NCI-H1417 treated with DMSO at 0.1 percent for 48 hours (cell line): Measurements from ENCODE around the gene P2RY8.
"Not testable (repeated sequence)": the region's sequence is repeated elsewhere in the genome, so short reads cannot be mapped to it uniquely, and the experiment has no call there.

ENCODE experiments used
- DNase-seq: peaks from one replicate; lab custom pipeline; 2025; lab: John Stamatoyannopoulos, UW

Gene P2RY8

GRCh38 chrX:1486177-1486576 is 50.8 kb downstream of the P2RY8 start:
- no peak for DNase-seq

DNA sequence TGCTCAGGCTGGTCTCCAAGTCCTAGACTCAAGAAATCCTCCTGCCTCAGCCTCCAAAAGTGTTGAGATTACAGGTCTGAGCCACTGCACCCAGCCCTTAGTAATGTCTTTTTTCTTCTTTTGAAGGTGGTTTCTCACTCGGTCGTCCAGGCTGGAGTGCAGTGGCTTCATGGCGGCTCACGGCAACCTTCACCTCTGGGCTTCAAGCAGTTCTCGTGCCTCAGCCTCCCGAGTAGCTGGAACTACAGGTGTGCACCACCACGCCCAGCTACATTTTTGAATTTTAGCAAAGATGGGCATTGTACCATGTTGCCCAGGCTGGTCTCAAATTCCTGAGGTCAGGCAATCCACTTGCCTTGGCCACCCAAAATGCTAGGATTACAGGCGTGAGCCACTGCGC is 52.0 kb downstream of the P2RY8 start:
- DNase-seq, result no peak

DNA sequence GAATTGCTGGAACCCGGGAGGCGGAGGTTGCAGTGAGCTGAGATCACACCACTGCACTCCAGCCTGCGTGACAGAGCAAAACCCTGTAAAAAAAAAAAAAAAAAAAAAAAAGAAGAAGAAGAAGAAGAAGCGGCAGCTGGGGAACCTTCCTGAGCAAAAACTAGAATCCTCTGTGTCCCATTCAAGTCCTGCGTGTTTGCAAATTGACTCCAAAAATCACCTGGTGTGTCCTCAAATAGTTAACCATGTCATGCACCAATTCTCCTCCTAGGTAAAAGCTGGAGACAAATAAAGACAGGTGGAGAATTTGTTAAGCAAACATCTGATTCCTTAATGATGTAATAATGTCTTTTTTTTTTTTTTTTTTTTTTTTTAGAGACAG is 52.4 kb downstream of the P2RY8 start:
- DNase-seq, result no peak

- no peak for DNase-seq
Measured at GRCh38 chrX:1483843-1484637, 52.9 kb downstream of the P2RY8 start.

DNA sequence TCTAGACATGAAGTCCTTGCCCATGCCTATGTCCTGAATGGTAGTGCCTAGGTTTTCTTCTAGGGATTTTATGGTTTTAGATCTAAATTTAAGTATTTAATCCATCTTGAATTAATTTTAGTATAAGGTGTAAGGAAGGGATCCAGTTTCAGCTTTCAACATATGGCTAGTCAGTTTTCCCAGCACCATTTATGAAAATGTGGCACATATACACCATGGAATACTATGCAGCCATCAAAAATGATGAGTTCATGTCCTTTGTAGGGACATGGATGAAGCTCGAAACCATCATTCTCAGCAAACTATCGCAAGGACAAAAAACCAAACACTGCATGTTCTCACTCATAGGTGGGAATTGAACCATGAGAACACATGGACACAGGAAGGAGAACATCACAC is 54.5 kb downstream of the P2RY8 start:
- not testable (repeated sequence) for DNase-seq

DNA sequence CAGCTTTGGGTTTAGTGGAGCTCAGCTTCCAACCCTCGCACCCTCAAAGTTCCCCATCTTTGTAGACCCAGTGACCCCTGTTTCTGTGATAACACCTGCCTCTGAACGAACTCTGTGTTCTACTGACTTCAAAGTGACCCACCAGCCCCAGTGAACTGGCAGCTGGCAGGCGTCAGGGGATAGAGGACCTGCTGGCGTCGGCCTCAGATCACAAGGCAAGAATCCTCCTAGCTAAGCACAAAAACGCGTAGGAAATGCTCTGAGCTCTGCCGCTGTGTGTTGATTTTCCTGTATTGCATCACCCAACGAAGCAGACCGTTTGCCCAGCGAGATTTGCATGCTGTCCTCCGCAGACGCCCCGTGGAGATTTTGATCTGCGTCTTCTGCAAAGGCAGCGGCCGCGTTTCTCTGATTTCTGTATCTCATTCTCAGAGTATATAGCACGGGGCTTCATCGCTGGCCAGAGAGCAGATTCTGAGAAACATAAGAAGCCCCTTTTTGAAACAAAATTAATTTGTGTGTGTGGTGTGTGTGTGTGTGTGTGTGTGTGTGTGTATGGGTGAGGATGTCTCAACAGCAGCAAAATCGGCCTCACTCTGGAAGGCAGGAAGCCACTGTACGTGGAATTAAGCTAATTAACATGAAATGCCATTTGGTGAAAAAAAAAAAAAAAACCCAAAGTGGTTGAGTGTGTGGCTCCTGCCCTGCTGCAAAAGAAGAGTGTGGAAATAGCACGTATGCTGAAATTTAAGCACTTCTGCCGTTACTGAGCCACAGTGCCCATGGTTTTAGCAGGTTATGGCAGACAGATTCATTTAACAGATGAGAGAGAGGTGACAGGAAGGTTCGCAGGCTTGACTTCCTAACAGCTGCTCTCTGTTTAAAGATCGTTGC is 55.1 kb downstream of the P2RY8 start:
- DNase-seq, result no peak

DNA sequence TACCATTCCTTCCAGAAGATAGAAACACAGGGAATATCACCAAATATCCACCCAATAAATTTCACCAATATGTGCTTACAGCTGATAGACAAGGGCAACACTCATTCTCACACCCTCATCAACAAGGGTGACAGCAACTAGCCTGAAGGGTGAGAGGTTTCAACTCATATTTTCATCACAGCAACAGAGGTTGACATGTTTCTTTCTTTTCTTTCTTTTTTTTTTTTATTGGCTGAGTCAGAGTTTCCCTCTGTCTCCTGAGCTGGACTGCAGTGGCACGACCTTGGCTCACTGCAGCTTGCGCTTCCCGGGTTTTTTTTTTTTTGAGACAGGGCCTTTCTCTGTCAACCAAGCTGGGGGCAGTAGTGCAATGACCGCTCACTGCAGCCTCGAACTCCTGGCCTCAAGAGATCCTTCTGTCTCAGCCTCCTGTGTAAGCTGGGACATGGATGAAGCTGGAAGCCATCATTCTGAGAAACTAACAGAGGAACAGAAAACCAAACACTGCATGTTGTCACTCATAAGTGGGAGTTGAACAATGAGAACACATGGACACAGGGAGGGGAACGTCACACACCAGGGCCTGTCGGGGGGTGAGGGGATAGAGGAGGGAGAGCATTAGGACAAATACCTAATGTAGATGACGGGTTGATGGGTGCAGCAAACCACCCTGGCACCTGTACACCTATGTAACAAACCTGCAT is 56.8 kb downstream of the P2RY8 start:
- DNase-seq, result no peak

DNA sequence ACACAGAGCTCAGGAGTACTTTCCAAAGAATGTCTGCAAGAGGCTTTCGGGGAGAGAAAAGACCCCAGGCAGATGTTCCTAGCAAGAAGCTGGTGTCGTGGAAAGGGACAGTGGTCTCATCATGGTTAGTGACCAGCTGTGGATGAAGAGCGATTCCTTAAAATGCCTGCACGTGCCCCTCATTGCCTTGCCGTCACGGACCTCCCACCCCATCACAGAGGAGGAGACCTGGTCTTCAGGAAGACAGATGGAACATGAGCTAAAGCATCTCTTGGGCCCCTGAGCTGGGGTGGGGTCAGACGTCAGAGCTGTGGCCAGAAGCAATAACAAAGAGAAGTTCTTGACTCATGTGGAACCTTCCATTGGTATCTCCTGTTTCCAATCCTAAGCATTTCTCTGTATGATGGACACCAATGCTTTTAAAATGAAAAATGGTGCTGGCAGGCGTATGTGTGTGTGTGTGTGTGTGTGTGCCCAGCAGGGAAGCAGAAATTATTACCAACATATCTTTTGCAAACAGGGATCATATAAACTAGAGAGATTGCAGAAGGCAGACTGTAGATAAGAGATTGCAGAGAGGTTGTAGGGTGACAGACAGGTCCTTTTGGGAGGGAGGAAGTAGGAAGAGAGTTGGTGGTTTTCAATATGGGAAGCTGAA is 59.1 kb downstream of the P2RY8 start:
- no peak for DNase-seq

- no peak for DNase-seq
Measured at GRCh38 chrX:1477229-1477628, 59.8 kb downstream of the P2RY8 start.

GRCh38 chrX:1476682-1477081 is 60.3 kb downstream of the P2RY8 start:
- DNase-seq, result no peak

DNA sequence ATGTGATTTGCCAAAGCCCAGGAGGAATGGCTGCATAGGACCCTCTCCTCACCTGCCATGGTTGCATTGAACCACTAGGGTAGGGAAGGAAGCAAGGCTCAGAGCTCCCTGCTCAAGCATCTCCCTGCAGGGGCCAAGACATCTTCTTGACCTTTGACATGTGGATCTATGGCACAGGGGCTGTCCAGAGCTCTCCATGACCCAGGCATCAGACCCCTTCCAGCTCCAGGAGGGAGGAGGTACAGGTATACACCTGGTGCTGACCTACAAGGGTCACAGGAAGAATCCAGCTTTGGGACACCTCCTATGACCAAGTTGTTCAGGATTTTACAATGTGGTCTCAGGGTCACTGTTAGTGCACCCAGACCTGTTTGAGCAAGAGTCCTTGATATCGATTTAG is 61.1 kb downstream of the P2RY8 start:
- DNase-seq, result no peak

- DNase-seq, result no peak
Measured at GRCh38 chrX:1475481-1475880, 61.5 kb downstream of the P2RY8 start.

DNA sequence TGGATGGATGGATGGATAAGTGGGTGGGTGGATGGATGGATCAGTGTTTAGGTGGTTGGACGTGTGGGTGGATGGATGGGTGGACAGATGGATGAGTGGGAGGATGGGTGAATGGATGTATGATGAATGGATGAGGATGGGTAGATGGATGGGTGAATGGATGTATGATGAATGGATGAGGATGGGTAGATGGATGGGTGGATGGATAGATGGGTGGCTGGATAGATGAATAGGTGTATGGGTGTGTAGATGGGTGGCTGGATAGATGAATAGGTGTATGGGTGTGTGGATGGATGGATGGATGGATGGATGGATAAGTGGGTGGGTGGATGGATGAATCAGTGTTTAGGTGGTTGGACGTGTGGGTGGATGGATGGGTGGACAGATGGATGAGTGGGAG is 62.4 kb downstream of the P2RY8 start:
- DNase-seq, result not testable (repeated sequence)

DNA sequence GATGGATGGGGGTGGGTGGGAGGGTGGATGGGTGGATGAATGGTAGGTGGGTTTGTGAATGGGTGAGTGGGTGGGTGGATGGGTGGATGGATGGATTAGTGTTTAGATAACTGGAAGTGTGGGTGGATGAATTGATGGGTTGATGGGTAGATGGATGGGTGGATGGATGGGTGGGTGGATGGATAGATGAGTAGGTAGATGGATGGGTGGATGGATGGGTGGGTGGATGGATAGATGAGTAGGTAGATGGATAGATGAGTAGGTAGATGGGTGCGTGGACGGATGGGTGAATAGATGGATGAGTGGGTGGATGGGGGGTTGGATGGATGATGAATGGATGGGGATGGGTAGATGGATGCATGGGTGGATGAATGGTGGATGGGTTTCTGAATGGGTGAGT is 64.0 kb downstream of the P2RY8 start:
- DNase-seq, result no peak

DNA sequence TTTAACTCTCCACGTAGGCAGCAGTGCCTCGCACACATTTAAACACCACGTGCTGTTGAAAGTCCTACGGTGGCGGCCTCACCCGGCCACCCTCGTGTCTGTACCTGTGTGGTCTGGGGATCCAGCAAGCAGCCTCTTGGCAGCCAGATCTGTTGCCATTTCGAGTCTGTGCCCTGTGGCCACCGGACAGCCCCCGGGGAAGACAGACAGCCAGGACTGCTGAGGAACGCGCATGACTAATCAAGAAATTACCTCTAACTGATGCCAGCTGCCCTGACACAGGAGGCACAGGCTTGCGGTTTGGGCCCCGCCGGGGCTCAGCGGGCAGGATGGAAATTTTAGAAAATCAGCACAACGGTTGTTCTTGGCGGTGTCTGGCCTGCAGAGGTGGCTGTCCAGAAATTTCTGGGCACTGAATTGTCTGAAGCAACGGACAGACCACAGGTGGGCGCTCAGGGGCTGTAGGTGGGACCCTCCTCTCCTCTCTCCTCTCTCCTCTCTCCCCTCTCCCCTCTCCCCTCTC is 68.7 kb downstream of the P2RY8 start:
- no peak for DNase-seq

GRCh38 chrX:1466971-1467561 is 69.9 kb downstream of the P2RY8 start:
- DNase-seq, result no peak

- no peak for DNase-seq
Measured at GRCh38 chrX:1466232-1466661, 70.7 kb downstream of the P2RY8 start.

GRCh38 chrX:1465286-1466231 is 71.4 kb downstream of the P2RY8 start:
- DNase-seq, result no peak

- no peak for DNase-seq
Measured at GRCh38 chrX:1464971-1465285, 72.1 kb downstream of the P2RY8 start.
